ENCODE measurements around the gene CCL11. TPM values are rescaled to one million over a fixed set of nuclear protein-coding genes. Genes with fewer than 3 reads are reported as not detected.

Gene CCL11
- total and polyA plus RNA-seq, 2 experiments from 2014 or later: not detected

DNA sequence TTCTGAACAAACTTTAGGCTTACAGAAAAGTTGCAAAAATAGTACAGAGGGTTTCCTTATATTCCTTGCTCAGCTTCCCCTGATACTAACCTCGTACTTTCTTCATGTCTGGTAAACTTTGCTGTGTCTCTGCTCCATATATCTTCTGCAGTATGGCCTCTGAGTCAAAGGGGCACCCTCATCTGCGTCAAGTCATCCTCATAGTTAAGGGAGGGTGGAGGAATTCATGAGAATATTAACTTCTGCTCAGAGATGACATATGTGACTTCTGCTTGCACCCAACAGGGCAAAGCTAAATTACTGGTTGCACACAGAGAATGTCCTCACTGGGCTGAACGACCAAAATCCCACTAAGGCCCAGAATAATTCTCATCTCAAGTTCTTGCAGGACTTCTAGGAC lies 19.8 kb upstream of the CCL11 start (continued):
- TF ChIP-seq, protein P1, sequence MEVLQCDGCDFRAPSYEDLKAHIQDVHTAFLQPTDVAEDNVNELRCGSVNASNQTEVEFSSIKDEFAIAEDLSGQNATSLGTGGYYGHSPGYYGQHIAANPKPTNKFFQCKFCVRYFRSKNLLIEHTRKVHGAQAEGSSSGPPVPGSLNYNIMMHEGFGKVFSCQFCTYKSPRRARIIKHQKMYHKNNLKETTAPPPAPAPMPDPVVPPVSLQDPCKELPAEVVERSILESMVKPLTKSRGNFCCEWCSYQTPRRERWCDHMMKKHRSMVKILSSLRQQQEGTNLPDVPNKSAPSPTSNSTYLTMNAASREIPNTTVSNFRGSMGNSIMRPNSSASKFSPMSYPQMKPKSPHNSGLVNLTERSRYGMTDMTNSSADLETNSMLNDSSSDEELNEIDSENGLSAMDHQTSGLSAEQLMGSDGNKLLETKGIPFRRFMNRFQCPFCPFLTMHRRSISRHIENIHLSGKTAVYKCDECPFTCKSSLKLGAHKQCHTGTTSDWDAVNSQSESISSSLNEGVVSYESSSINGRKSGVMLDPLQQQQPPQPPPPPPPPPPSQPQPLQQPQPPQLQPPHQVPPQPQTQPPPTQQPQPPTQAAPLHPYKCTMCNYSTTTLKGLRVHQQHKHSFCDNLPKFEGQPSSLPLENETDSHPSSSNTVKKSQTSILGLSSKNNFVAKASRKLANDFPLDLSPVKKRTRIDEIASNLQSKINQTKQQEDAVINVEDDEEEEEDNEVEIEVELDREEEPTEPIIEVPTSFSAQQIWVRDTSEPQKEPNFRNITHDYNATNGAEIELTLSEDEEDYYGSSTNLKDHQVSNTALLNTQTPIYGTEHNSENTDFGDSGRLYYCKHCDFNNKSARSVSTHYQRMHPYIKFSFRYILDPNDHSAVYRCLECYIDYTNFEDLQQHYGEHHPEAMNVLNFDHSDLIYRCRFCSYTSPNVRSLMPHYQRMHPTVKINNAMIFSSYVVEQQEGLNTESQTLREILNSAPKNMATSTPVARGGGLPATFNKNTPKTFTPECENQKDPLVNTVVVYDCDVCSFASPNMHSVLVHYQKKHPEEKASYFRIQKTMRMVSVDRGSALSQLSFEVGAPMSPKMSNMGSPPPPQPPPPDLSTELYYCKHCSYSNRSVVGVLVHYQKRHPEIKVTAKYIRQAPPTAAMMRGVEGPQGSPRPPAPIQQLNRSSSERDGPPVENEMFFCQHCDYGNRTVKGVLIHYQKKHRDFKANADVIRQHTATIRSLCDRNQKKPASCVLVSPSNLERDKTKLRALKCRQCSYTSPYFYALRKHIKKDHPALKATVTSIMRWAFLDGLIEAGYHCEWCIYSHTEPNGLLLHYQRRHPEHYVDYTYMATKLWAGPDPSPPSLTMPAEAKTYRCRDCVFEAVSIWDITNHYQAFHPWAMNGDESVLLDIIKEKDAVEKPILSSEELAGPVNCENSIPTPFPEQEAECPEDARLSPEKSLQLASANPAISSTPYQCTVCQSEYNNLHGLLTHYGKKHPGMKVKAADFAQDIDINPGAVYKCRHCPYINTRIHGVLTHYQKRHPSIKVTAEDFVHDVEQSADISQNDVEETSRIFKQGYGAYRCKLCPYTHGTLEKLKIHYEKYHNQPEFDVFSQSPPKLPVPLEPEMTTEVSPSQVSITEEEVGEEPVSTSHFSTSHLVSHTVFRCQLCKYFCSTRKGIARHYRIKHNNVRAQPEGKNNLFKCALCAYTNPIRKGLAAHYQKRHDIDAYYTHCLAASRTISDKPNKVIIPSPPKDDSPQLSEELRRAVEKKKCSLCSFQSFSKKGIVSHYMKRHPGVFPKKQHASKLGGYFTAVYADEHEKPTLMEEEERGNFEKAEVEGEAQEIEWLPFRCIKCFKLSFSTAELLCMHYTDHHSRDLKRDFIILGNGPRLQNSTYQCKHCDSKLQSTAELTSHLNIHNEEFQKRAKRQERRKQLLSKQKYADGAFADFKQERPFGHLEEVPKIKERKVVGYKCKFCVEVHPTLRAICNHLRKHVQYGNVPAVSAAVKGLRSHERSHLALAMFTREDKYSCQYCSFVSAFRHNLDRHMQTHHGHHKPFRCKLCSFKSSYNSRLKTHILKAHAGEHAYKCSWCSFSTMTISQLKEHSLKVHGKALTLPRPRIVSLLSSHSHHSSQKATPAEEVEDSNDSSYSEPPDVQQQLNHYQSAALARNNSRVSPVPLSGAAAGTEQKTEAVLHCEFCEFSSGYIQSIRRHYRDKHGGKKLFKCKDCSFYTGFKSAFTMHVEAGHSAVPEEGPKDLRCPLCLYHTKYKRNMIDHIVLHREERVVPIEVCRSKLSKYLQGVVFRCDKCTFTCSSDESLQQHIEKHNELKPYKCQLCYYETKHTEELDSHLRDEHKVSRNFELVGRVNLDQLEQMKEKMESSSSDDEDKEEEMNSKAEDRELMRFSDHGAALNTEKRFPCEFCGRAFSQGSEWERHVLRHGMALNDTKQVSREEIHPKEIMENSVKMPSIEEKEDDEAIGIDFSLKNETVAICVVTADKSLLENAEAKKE (CRISPR knock-in tag; IDR thresholded peaks at IDR 0.05): no peak
- TF ChIP-seq ZNF331 (CRISPR knock-in tag; IDR thresholded peaks at IDR 0.05; ENCODE audit: low read depth): no peak
- TF ChIP-seq STAT1 (IDR thresholded peaks at IDR 0.05; ENCODE audit: unreplicated experiment): no peak
- TF ChIP-seq ZNF114 (CRISPR knock-in tag; IDR thresholded peaks at IDR 0.05): no peak
- no peak for TF ChIP-seq EZH2phosphoT487 (IDR thresholded peaks at IDR 0.05; ENCODE audit: unreplicated experiment)
- TF ChIP-seq, protein P2, sequence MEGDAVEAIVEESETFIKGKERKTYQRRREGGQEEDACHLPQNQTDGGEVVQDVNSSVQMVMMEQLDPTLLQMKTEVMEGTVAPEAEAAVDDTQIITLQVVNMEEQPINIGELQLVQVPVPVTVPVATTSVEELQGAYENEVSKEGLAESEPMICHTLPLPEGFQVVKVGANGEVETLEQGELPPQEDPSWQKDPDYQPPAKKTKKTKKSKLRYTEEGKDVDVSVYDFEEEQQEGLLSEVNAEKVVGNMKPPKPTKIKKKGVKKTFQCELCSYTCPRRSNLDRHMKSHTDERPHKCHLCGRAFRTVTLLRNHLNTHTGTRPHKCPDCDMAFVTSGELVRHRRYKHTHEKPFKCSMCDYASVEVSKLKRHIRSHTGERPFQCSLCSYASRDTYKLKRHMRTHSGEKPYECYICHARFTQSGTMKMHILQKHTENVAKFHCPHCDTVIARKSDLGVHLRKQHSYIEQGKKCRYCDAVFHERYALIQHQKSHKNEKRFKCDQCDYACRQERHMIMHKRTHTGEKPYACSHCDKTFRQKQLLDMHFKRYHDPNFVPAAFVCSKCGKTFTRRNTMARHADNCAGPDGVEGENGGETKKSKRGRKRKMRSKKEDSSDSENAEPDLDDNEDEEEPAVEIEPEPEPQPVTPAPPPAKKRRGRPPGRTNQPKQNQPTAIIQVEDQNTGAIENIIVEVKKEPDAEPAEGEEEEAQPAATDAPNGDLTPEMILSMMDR (conservative IDR thresholded peaks at IDR 0.05; ENCODE audit: low read depth in 2 of 2): no peak
- TF ChIP-seq NANOG (IDR thresholded peaks at IDR 0.05; ENCODE audit: borderline replicate concordance): no peak
- no peak for TF ChIP-seq JUNB (IDR thresholded peaks at IDR 0.05; ENCODE audit: unreplicated experiment)

DNA sequence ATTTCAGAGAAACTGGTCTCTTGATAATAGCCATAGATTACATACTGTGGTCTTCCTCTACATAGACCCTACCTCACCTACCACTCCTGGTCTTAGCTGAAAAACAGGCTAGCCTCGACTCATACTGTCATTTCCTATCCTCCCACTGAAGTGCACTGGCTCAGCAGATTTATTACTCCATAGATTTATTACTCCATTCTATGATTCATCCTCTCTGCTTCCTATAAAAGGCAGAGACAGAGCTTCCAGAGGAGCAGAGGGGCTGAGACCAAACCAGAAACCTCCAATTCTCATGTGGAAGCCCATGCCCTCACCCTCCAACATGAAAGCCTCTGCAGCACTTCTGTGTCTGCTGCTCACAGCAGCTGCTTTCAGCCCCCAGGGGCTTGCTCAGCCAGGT lies 15.6 kb upstream of the CCL11 start, which contains the start of gene CCL7:
CCL7 (plus strand) TSS at position 253 of the 400 bp plus-strand sequence; CDS start at position 323, 70 bp downstream.
- Histone ChIP-seq H3K79me2 (replicated peaks; ENCODE audit: insufficient read depth) (no peaks in the 10 kb centered on the region), H3K9me2 (ENCODE audit: insufficient read depth) (no peaks in the 10 kb centered on the region), H4K20me1 (replicated peaks; ENCODE audit: insufficient read depth) (no peaks in the 10 kb centered on the region), H3K4me2 (no peak within 1 kb of the TSS), H2AFZ (no peak within 1 kb of the TSS), H3K27me3 (ENCODE audit: insufficient read depth) (no peaks in the 10 kb centered on the region), H3K36me3 (ENCODE audit: insufficient read depth) (no peaks in the 10 kb centered on the region), H3F3A (replicated peaks; ENCODE audit: low read depth) (no peaks in the 10 kb centered on the region), H3K4me1 (ENCODE audit: insufficient read depth) (no peaks in the 10 kb centered on the region), H3K27ac (ENCODE audit: low read depth) (no peak within 1 kb of the TSS), H3K4me3 (no peak within 1 kb of the TSS)
- Mint-ChIP-seq H3K36me3 (ENCODE audit: low read depth) (no peaks in the 10 kb centered on the region), H3K4me1 (no peaks in the 10 kb centered on the region), H3K27ac (no peak within 1 kb of the TSS), H3K27me3 (ENCODE audit: insufficient read depth, low read depth, poor library complexity) (peaks cover 2% of the 10 kb centered on the region), H3K9me3 (no peaks in the 10 kb centered on the region), H3K4me3 (no peak within 1 kb of the TSS)
- no peak for DNase-seq (ENCODE audit: low spot score)
- TF ChIP-seq EZH2 (IDR thresholded peaks at IDR 0.05; ENCODE audit: low read depth, unreplicated experiment) (no peak), ZNF331 (CRISPR knock-in tag; IDR thresholded peaks at IDR 0.05; ENCODE audit: low read depth) (no peak), EZH2phosphoT487 (IDR thresholded peaks at IDR 0.05; ENCODE audit: unreplicated experiment) (no peak), ZNF114 (CRISPR knock-in tag; IDR thresholded peaks at IDR 0.05) (no peak), POLR2AphosphoS5 (IDR thresholded peaks at IDR 0.05; ENCODE audit: low read depth) (no peak)
- TF ChIP-seq, protein P3, sequence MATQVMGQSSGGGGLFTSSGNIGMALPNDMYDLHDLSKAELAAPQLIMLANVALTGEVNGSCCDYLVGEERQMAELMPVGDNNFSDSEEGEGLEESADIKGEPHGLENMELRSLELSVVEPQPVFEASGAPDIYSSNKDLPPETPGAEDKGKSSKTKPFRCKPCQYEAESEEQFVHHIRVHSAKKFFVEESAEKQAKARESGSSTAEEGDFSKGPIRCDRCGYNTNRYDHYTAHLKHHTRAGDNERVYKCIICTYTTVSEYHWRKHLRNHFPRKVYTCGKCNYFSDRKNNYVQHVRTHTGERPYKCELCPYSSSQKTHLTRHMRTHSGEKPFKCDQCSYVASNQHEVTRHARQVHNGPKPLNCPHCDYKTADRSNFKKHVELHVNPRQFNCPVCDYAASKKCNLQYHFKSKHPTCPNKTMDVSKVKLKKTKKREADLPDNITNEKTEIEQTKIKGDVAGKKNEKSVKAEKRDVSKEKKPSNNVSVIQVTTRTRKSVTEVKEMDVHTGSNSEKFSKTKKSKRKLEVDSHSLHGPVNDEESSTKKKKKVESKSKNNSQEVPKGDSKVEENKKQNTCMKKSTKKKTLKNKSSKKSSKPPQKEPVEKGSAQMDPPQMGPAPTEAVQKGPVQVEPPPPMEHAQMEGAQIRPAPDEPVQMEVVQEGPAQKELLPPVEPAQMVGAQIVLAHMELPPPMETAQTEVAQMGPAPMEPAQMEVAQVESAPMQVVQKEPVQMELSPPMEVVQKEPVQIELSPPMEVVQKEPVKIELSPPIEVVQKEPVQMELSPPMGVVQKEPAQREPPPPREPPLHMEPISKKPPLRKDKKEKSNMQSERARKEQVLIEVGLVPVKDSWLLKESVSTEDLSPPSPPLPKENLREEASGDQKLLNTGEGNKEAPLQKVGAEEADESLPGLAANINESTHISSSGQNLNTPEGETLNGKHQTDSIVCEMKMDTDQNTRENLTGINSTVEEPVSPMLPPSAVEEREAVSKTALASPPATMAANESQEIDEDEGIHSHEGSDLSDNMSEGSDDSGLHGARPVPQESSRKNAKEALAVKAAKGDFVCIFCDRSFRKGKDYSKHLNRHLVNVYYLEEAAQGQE (IDR thresholded peaks at IDR 0.05; ENCODE audit: unreplicated experiment): no peak
- no peak for ATAC-seq
